ENCODE measurements around the gene UNC13D.

GRCh38 chr17:75878174-75878998 is 34.2 kb upstream of the UNC13D start, which contains the start of gene TRIM47:
- TF ChIP-seq, protein P1, sequence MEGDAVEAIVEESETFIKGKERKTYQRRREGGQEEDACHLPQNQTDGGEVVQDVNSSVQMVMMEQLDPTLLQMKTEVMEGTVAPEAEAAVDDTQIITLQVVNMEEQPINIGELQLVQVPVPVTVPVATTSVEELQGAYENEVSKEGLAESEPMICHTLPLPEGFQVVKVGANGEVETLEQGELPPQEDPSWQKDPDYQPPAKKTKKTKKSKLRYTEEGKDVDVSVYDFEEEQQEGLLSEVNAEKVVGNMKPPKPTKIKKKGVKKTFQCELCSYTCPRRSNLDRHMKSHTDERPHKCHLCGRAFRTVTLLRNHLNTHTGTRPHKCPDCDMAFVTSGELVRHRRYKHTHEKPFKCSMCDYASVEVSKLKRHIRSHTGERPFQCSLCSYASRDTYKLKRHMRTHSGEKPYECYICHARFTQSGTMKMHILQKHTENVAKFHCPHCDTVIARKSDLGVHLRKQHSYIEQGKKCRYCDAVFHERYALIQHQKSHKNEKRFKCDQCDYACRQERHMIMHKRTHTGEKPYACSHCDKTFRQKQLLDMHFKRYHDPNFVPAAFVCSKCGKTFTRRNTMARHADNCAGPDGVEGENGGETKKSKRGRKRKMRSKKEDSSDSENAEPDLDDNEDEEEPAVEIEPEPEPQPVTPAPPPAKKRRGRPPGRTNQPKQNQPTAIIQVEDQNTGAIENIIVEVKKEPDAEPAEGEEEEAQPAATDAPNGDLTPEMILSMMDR (conservative IDR thresholded peaks at IDR 0.05; ENCODE audit: low read length): peak; percentile 14; the same call in 1 of the 2 replicates
- TF ChIP-seq EZH2phosphoT487 (IDR thresholded peaks at IDR 0.05; ENCODE audit: borderline replicate concordance, low read depth, low read length): no peak

Measured in OCI-LY7 (cell line).